HG03095 (cell line): Measurements from ENCODE around the gene XBP1.
"Not testable (repeated sequence)": the region's sequence is repeated elsewhere in the genome, so short reads cannot be mapped to it uniquely, and the experiment has no call there.

ENCODE experiments used
- ATAC-seq: cut with Tn5 transposase; IDR thresholded peaks from one replicate; pipeline ENCODE4 v1.9.1; 2021; ENCODE audit warnings: moderate library complexity; ENCODE audit not compliant: unreplicated experiment

XBP1 gene

DNA sequence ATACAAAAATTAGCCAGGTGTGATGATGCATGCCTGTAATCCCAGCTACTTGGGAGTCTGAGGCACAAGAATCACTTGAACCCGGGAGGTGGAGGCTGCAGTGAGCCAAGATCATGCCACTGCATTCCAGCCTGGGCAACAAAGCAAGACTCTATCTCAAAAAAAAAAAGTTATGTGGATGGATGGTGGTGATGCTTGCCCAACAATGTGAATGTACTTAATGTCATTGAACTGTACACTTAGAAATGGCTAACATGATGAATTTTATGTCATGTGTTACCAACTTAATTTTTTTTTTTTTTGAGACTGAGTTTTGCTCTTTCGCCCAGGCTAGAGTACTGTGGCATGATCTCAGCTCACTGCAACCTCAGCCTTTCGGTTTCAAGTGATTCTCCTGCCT is 45.9 kb downstream of the XBP1 start:
- not testable (repeated sequence) for ATAC-seq

GRCh38 chr22:28750471-28750881 is 49.9 kb downstream of the XBP1 start:
- ATAC-seq: no peak
